ENCODE measurements around the gene MEF2C.

GRCh38 chr5:88667496-88668201 is 215.3 kb downstream of the MEF2C start:
- TF ChIP-seq CTCF (IDR thresholded peaks at IDR 0.05) = no peak
- TF ChIP-seq POLR2A (IDR thresholded peaks at IDR 0.05) = no peak
